Measurements from ENCODE around the gene AGXT. TPM values are rescaled to one million over a fixed set of nuclear protein-coding genes. Genes with fewer than 3 reads are reported as not detected.

The AGXT gene
- total RNA-seq, 4 donors from 2014 or later, result not detected

DNA sequence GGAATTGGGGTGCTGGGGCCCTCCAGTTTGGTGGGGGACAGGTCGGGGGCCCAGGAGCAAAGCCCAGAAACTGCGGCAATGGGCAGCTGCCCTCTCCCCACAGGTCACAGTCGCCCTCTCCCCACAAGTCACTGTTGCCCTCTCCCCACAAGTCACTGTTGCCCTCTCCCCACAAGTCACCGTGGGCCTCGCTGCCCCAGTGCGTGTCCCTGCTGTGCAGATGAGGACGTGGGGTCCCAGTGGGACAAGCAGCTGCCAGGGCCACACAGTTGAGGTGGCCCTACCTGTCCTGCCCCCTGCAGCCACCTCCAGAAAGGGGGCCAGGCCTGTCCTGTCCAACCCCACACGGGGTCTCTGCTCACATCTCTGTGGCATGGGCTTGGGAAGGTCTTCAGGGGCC lies 13.0 kb upstream of the AGXT start:
- Histone ChIP-seq H3K36me3 (no peaks in the 10 kb centered on the region), H3K4me1 (no peaks in the 10 kb centered on the region), H3K27ac (no peak overlapping the region), H3K9me3 (no peaks in the 10 kb centered on the region), H3K27me3 (peaks cover 45% of the 10 kb centered on the region), H3K4me3 (no peak overlapping the region)
- TF ChIP-seq POLR2A (IDR thresholded peaks at IDR 0.05), result no peak
- TF ChIP-seq, protein P1, sequence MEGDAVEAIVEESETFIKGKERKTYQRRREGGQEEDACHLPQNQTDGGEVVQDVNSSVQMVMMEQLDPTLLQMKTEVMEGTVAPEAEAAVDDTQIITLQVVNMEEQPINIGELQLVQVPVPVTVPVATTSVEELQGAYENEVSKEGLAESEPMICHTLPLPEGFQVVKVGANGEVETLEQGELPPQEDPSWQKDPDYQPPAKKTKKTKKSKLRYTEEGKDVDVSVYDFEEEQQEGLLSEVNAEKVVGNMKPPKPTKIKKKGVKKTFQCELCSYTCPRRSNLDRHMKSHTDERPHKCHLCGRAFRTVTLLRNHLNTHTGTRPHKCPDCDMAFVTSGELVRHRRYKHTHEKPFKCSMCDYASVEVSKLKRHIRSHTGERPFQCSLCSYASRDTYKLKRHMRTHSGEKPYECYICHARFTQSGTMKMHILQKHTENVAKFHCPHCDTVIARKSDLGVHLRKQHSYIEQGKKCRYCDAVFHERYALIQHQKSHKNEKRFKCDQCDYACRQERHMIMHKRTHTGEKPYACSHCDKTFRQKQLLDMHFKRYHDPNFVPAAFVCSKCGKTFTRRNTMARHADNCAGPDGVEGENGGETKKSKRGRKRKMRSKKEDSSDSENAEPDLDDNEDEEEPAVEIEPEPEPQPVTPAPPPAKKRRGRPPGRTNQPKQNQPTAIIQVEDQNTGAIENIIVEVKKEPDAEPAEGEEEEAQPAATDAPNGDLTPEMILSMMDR (IDR thresholded peaks at IDR 0.05), result no peak
- no peak for TF ChIP-seq EP300 (IDR thresholded peaks at IDR 0.05)
- no peak for TF ChIP-seq POLR2AphosphoS5 (IDR thresholded peaks at IDR 0.05)
- no peak for ATAC-seq
- 100% methylated on average over 2 to 4 of the region's 8 CpGs for WGBS, 2 donors (ENCODE audit: low coverage in 1 of 2)

DNA sequence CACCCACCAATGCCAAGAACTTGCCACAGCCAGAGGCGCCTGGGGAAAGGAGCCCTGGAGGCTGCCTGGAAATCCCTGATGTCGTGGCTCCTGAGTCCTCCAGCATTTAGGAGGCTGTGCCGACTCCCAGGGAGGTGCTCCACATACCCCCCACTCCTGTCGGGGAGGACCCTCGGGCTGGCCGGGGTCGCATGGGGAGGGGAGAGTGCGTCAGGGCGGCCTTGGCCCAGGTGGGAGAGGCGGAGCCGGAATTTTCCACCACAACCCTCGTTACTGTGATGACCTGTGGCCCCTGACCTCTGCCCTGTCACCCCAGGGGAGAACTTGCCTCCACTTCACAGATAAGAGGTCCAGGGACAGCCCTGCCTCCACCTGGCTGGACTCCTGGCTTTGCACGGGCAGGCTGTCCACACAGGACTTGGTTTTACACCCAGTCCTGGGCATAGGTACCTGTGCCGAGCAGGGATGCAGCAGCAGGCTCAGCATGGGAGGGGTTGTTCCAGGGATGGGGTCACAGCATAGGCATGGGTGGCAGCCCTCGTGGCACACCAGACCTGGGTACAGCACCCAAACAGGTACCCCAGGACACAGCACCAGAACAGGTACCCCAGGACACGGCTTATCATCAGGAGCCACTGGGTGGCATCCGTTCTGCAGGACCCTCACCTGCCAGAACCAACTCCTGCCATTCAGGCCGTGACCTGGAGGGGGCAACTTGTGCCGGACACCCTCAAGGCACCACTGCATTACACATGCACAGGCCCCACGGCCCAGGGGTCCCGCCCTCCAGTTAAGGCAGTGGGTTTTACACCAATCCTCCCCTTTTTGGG lies 12.3 kb upstream of the AGXT start:
- TF ChIP-seq EP300 (IDR thresholded peaks at IDR 0.05), result no peak
- TF ChIP-seq POLR2A (IDR thresholded peaks at IDR 0.05), result no peak
- no peak for TF ChIP-seq POLR2AphosphoS5 (IDR thresholded peaks at IDR 0.05)
- TF ChIP-seq, protein P1 (IDR thresholded peaks at IDR 0.05), result no peak
- H3K27me3 ChIP-seq, result peaks cover 44% of the 10 kb centered on the region
- no peak overlapping the region for H3K4me3 ChIP-seq
- no peak for ATAC-seq
- 20 to 28% methylated on average over 1 to 4 of the region's 21 CpGs for WGBS, 2 donors (ENCODE audit: low coverage in 1 of 2)
- H3K4me1 ChIP-seq, result no peaks in the 10 kb centered on the region
- no peak overlapping the region for H3K27ac ChIP-seq
- no peaks in the 10 kb centered on the region for H3K36me3 ChIP-seq
- no peaks in the 10 kb centered on the region for H3K9me3 ChIP-seq

- Histone ChIP-seq H3K27ac (no peak overlapping the region), H3K9me3 (no peaks in the 10 kb centered on the region), H3K36me3 (no peaks in the 10 kb centered on the region), H3K4me3 (no peak overlapping the region), H3K4me1 (no peaks in the 10 kb centered on the region), H3K27me3 (peaks cover 35% of the 10 kb centered on the region)
- 67% methylated on average over 2 of the region's 21 CpGs; no CpG with 5 or more reads in 1 of the 2 donors for WGBS, 2 donors (ENCODE audit: low coverage in 1 of 2)
- no peak for ATAC-seq
- TF ChIP-seq, protein P1 (IDR thresholded peaks at IDR 0.05), result no peak
- TF ChIP-seq EP300 (IDR thresholded peaks at IDR 0.05), result no peak
- TF ChIP-seq POLR2A (IDR thresholded peaks at IDR 0.05), result no peak
- no peak for TF ChIP-seq POLR2AphosphoS5 (IDR thresholded peaks at IDR 0.05)
Observed at GRCh38 chr2:240857039-240858008, 11.3 kb upstream of the AGXT start.

DNA sequence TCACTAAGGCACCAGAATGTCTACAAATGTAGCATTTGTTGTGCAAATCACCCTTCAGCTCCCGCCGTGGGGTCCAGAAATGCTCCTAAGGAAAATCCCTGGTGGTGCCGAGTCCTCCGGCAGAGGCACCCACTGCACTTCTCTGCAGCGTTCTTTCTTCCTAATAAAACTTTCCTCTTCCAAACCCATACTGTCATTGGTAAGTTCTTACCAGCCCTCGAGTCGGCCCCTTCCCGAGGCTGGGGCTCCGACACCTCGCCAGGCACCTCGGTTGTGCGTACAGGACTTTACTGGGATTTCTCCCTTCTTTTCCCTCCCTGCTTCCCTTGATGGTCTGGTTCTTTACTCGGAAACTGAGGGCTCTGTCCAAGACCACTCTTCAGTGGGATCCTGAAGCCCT lies 10.3 kb upstream of the AGXT start:
- 81 to 85% methylated on average over 9 to 13 of the region's 13 CpGs for WGBS, 2 donors (ENCODE audit: low coverage in 1 of 2)
- Histone ChIP-seq H3K9me3 (no peaks in the 10 kb centered on the region), H3K27me3 (peaks cover 35% of the 10 kb centered on the region), H3K4me1 (no peaks in the 10 kb centered on the region), H3K27ac (no peak overlapping the region), H3K4me3 (no peak overlapping the region), H3K36me3 (no peaks in the 10 kb centered on the region)
- no peak for ATAC-seq
- TF ChIP-seq POLR2A (IDR thresholded peaks at IDR 0.05) (no peak), POLR2AphosphoS5 (IDR thresholded peaks at IDR 0.05) (no peak), EP300 (IDR thresholded peaks at IDR 0.05) (no peak)
- TF ChIP-seq, protein P1 (IDR thresholded peaks at IDR 0.05), result no peak
